MG63 (cell line): Measurements from ENCODE around the gene TBCEL. TPM values are rescaled to one million over a fixed set of nuclear protein-coding genes. Genes with fewer than 3 reads are reported as not detected.
"Not testable (repeated sequence)": the region's sequence is repeated elsewhere in the genome, so short reads cannot be mapped to it uniquely, and the experiment has no call there.

Experiments used
- DNase-seq: peaks from one replicate; pipeline ENCODE4 v3.0.0-alpha.2; 2020
- H3K27me3 ChIP-seq: fragments of 250-450 bp; sonication (Bioruptor Pico); 2 replicates; pipeline ENCODE4 v1.5.1; 2020; ENCODE audit warnings: mild to moderate bottlenecking, moderate library complexity
- H3K36me3 ChIP-seq: fragments of 250-450 bp; sonication (Bioruptor Pico); 2 replicates; pipeline ENCODE4 v1.5.1; 2020; ENCODE audit warnings: mild to moderate bottlenecking, moderate library complexity
- H3K4me3 ChIP-seq: fragments of 250-450 bp; sonication (Bioruptor Pico); 2 replicates; pipeline ENCODE4 v1.5.1; 2020; ENCODE audit warnings: mild to moderate bottlenecking, moderate library complexity
- H3K9me3 ChIP-seq: fragments of 250-450 bp; sonication (Bioruptor Pico); 2 replicates; pipeline ENCODE4 v1.5.1; 2020; ENCODE audit warnings: mild to moderate bottlenecking, moderate library complexity
- total RNA-seq: library from RNA; depleted of rRNA; stranded (reverse); fragments of >200 nt; shearing (Covaris generic); gene quantifications from 2 replicates; pipeline ENCODE4 v1.2.3, GENCODE V29; 2014; ENCODE audit warnings: low replicate concordance

The TBCEL gene
- total RNA-seq, 1 experiment from 2014 or later, result 8.6 TPM

DNA sequence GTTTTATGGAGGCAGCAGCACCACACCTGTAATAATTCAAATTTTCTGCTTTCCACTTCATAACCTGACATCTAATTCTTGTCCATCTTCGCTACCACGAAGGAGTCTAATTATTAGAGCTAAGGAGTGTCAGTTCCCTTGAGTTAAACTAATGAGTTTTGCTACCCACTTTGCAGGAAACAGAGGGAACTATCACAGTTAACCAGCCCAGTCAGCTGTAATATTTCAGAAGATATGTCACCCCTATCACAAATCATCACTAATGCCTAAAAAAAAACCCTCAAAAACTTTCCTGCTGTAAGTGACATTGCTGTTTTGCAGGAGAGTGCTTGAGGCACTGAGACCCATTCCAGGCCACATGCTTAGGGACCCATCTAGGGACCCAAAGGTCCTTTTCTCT, 85.6 kb downstream of the TBCEL start:
- H3K9me3 ChIP-seq, result no peaks in the 10 kb centered on the region
- peaks cover 2% of the 10 kb centered on the region; the same call in 1 of the 2 replicates for H3K27me3 ChIP-seq
- no peaks in the 10 kb centered on the region for H3K36me3 ChIP-seq
- DNase-seq, result no peak
- no peak overlapping the region for H3K4me3 ChIP-seq

GRCh38 chr11:121109916-121110586, 86.1 kb downstream of the TBCEL start:
- no peaks in the 10 kb centered on the region for H3K9me3 ChIP-seq
- no peak overlapping the region for H3K4me3 ChIP-seq
- H3K36me3 ChIP-seq, result no peaks in the 10 kb centered on the region
- H3K27me3 ChIP-seq, result peaks cover 2% of the 10 kb centered on the region; the same call in 1 of the 2 replicates
- no peak for DNase-seq

GRCh38 chr11:121110871-121111724, 87.2 kb downstream of the TBCEL start:
- no peak overlapping the region for H3K4me3 ChIP-seq
- no peak for DNase-seq

DNA sequence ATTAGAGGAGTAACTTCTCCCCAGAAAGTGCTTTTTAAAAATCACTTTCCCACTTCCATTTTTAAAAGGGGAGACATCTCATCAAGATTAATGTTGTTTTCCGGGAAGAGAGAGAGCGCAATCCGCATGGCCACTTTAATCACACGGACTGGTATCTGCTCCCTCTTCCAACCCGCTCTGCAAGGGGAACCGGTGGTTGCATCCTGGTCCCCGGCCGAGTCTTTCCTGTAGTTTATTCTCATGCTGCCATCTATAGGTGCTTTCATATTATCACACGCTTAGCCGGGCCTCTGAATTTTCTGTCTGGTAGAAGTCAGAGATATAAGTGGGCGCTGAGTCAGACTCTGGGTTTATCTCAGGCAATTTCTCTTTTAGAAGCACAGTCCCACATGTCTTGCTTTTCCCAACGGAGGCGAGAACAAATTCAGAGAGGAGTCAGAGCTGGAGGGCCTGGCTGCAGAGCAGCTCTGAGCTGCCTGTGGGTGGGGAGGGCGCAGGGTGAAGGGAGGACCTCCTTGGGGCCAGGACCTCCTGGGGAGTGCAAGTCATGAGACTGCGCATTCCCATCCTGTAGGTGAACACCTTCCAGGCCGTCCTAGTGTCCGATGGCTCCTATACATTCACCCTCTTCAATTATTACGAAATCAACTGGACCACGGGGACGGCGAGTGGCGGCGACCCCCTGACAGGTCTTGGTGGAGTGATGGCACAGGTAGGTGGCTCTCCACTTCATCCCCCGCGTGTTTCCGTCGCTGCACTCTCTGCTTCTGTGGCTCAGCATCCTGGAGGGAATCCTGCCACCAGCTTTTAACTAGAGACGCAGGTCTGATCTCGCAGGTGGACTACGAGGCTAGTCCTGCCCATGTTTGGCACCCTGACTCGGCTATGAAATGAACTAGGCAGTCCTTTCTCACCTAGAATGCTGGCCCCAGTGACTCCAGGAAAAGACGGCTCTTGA, 88.9 kb downstream of the TBCEL start:
- H3K27me3 ChIP-seq, result peaks cover 2% of the 10 kb centered on the region; the same call in 1 of the 2 replicates
- no peaks in the 10 kb centered on the region for H3K9me3 ChIP-seq
- no peak overlapping the region for H3K4me3 ChIP-seq
- no peaks in the 10 kb centered on the region for H3K36me3 ChIP-seq
- DNase-seq, result peak; percentile 68

More at GRCh38 chr11:121110871-121111724, 87.2 kb downstream of the TBCEL start:
- H3K36me3 ChIP-seq, result no peaks in the 10 kb centered on the region
- H3K9me3 ChIP-seq, result no peaks in the 10 kb centered on the region
- peaks cover 2% of the 10 kb centered on the region; the same call in 1 of the 2 replicates for H3K27me3 ChIP-seq

- Histone ChIP-seq H3K36me3 (no peaks in the 10 kb centered on the region), H3K4me3 (no peak overlapping the region), H3K9me3 (no peaks in the 10 kb centered on the region), H3K27me3 (peaks cover 2% of the 10 kb centered on the region; the same call in 1 of the 2 replicates)
- no peak for DNase-seq
Observed at GRCh38 chr11:121113611-121114010, 89.7 kb downstream of the TBCEL start.

GRCh38 chr11:121115024-121115423, 91.1 kb downstream of the TBCEL start:
- DNase-seq, H3K9me3 ChIP-seq, H3K36me3 ChIP-seq, H3K4me3 ChIP-seq, H3K27me3 ChIP-seq: not testable (repeated sequence)

DNA sequence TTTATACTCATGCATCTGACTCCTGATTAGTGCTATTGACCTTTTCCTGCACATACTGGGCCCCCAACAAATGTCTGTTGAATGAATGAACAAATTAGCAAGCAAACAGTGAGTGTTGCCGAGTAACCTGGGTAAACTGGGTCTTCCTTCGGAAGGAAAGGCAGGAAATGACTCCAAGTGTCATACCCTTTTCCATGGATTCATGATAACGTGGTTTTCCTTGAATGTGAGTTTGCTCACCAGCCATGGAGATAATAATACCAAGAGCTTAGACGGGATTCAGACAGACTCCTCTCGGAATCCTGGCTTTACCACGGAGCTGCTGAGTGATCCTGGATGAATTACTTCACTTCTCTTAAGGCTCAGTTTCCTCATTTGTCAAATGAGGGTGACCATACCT, 93.9 kb downstream of the TBCEL start:
- DNase-seq, result no peak
- Histone ChIP-seq H3K9me3 (peaks cover 3% of the 10 kb centered on the region; the same call in 1 of the 2 replicates), H3K4me3 (no peak overlapping the region), H3K27me3 (no peaks in the 10 kb centered on the region), H3K36me3 (no peaks in the 10 kb centered on the region)

- H3K4me3 ChIP-seq, result no peak overlapping the region
- peaks cover 5% of the 10 kb centered on the region; the same call in 1 of the 2 replicates for H3K9me3 ChIP-seq
- H3K36me3 ChIP-seq, result no peaks in the 10 kb centered on the region
- no peak for DNase-seq
- no peaks in the 10 kb centered on the region for H3K27me3 ChIP-seq
Observed at GRCh38 chr11:121119440-121119839, 95.5 kb downstream of the TBCEL start.

DNA sequence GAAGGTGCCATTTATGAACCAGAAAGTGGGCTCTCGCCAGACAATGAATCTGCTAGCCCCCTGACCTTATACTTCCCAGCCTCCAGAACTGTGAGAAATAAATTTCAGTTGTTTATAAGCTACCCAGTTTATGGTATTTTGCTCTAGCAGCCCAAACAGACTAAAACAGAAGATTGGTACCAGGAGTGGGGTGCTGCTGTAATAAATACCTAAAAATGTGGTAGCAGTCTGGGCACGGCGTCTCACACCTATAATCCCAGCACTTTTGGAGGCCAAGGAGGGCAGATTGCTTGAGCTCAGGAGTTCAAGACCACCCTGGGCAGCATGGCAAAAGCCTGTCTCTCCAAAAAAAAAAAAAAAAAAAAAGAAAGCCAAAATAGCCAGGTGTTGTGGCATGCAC, 98.4 kb downstream of the TBCEL start:
- no peak overlapping the region for H3K4me3 ChIP-seq
- peaks cover 5% of the 10 kb centered on the region; the same call in 1 of the 2 replicates for H3K9me3 ChIP-seq
- H3K27me3 ChIP-seq, result no peaks in the 10 kb centered on the region
- DNase-seq, result no peak
- no peaks in the 10 kb centered on the region for H3K36me3 ChIP-seq

DNA sequence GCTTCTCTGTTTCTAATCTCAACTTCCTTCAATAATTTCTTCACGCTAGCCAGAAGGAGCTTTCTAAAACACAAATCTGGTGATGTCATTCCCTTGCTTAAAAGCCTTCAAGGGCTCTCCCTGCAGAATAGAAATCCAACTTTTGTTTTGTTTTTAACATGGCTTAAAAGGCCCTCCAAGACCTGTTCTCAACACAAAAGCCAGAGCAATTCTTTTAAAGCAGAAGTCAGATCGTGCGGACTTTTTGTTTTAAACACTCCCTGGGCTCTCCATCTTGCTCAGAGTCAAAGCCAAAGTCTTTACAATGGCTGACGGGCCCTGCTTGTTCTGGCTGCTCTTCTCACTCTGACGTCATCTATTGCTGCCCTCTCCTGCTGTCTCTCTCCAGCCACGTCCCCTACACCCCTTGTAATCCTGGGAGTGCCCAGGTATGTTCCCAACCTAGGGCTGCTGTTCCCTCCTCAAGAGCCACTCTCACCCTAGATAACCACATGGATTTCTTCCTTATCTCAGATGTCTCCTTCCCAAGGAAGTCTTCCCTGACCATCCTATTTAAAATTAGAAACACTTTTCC, 99.7 kb downstream of the TBCEL start:
- H3K9me3 ChIP-seq, result peaks cover 5% of the 10 kb centered on the region; the same call in 1 of the 2 replicates
- DNase-seq, result no peak
- H3K27me3 ChIP-seq, result no peaks in the 10 kb centered on the region
- H3K36me3 ChIP-seq, result no peaks in the 10 kb centered on the region
- H3K4me3 ChIP-seq, result no peak overlapping the region

GRCh38 chr11:121127809-121128208, 103.9 kb downstream of the TBCEL start:
- Histone ChIP-seq H3K36me3 (no peaks in the 10 kb centered on the region), H3K9me3 (peaks cover 1% of the 10 kb centered on the region; the same call in 1 of the 2 replicates), H3K27me3 (no peaks in the 10 kb centered on the region), H3K4me3 (no peak overlapping the region)
- DNase-seq, result no peak

- H3K36me3 ChIP-seq, result no peaks in the 10 kb centered on the region
- no peak overlapping the region for H3K4me3 ChIP-seq
- no peaks in the 10 kb centered on the region for H3K9me3 ChIP-seq
- no peaks in the 10 kb centered on the region for H3K27me3 ChIP-seq
- DNase-seq, result no peak
Observed at GRCh38 chr11:121129362-121130340, 105.7 kb downstream of the TBCEL start.

- no peak for DNase-seq
- H3K27me3 ChIP-seq, result no peaks in the 10 kb centered on the region
- H3K4me3 ChIP-seq, result no peak overlapping the region
- H3K9me3 ChIP-seq, result no peaks in the 10 kb centered on the region
- no peaks in the 10 kb centered on the region for H3K36me3 ChIP-seq
Observed at GRCh38 chr11:121131656-121132055, 107.8 kb downstream of the TBCEL start.

DNA sequence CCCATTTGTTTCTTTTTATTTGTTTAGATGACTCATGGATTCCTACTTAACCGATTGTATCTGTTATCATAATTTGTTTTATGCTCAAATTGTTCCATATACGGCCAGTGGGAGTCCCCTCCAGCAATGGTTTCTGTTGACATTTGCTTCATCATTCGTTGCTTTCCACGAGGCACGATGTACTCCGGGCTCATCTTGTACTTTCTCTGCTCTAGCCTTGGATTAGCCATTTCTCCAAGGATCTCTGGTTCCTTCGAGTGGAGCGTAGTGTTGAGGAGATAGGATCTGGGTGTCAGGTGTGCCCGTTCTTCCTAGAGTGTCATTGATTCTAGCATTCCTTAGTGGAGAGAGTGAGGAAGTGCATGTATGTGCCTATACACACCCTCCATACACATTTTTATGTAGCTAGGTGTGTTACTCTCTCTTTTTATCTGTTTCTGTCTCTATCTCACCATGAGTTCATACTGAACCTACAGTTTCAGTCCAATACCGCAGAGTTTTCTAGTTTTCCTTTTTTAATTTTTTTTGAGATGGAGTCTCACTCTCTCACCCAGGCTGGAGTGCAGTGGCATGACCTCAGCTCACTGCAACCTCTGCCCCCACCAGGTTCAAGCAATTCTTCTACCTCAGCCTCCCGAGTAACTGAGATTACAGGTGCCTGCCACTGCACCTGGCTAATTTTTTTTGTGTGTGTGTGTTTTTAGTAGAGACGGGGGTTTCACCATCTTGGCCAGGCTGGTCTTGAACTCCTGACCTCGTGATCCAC, 108.5 kb downstream of the TBCEL start:
- DNase-seq, result peak; percentile 39
- no peak overlapping the region for H3K4me3 ChIP-seq
- no peaks in the 10 kb centered on the region for H3K36me3 ChIP-seq
- no peaks in the 10 kb centered on the region for H3K27me3 ChIP-seq
- no peaks in the 10 kb centered on the region for H3K9me3 ChIP-seq
